OCI-LY1 (cell line): ENCODE data around the gene TNRC6C.

Experiments used
- H2AFZ ChIP-seq: fragments of 200-600 bp; sonication (generic), shearing (Covaris generic); 2 replicates; pipeline ENCODE4 v1.6.0; 2014; ENCODE audit warnings: antibody characterized with exemption, mild to moderate bottlenecking, low read length
- H3F3A ChIP-seq: fragments of 200-600 bp; sonication (generic), shearing (Covaris generic); 2 replicates; pipeline ENCODE4 v1.6.0; 2014; ENCODE audit warnings: mild to moderate bottlenecking, antibody characterized with exemption, low read length, moderate library complexity; ENCODE audit not compliant: insufficient read depth
- H3K27ac ChIP-seq: fragments of 200-600 bp; sonication (generic); 2 replicates; pipeline ENCODE4 v1.5.1; 2014; ENCODE audit warnings: low read length, mixed run types, mild to moderate bottlenecking, low read depth; ENCODE audit not compliant: poor library complexity, severe bottlenecking
- H3K27me3 ChIP-seq: fragments of 200-600 bp; sonication (generic); 2 replicates; pipeline ENCODE4 v1.6.0; 2014; ENCODE audit warnings: antibody characterized with exemption, mild to moderate bottlenecking, low read length, moderate library complexity; ENCODE audit not compliant: insufficient read depth
- H3K36me3 ChIP-seq: fragments of 200-600 bp; sonication (generic); 2 replicates; pipeline ENCODE4 v1.6.1; 2014; ENCODE audit warnings: mild to moderate bottlenecking, antibody characterized with exemption, low read length, moderate library complexity, mixed read lengths; ENCODE audit not compliant: insufficient read depth
- H3K4me1 ChIP-seq: fragments of 200-600 bp; sonication (generic); 2 replicates; pipeline ENCODE4 v1.5.1; 2014; ENCODE audit warnings: mild to moderate bottlenecking, low read length, moderate library complexity; ENCODE audit not compliant: insufficient read depth, severe bottlenecking
- H3K4me2 ChIP-seq: fragments of 200-600 bp; sonication (generic), shearing (Covaris generic); 2 replicates; pipeline ENCODE4 v1.6.1; 2014; ENCODE audit warnings: low read length
- H3K4me3 ChIP-seq: fragments of 200-600 bp; sonication (generic); 2 replicates; pipeline ENCODE4 v1.5.1; 2014; ENCODE audit warnings: low read length, low read depth, mild to moderate bottlenecking, mixed read lengths; ENCODE audit not compliant: poor library complexity, severe bottlenecking
- H3K79me2 ChIP-seq: fragments of 200-600 bp; shearing (Covaris generic); 2 replicates; pipeline ENCODE4 v1.6.1; 2016; ENCODE audit warnings: mixed run types, low read length, mixed read lengths; ENCODE audit not compliant: insufficient read depth
- H3K9ac ChIP-seq: fragments of 200-600 bp; sonication (generic), shearing (Covaris generic); 2 replicates; pipeline ENCODE4 v1.6.1; 2014; ENCODE audit warnings: mild to moderate bottlenecking, low read length, mixed read lengths
- H3K9me2 ChIP-seq: fragments of 200-600 bp; sonication (generic), shearing (Covaris generic); 2 replicates; pipeline ENCODE4 v1.6.1; 2014; ENCODE audit warnings: low read depth, mild to moderate bottlenecking, low read length, mixed read lengths
- H3K9me3 ChIP-seq: fragments of 200-600 bp; shearing (Covaris generic); 2 replicates; pipeline ENCODE4 v1.6.1; 2014; ENCODE audit warnings: low read length, mixed read lengths
- H4K20me1 ChIP-seq: fragments of 200-600 bp; sonication (generic), shearing (Covaris generic); 2 replicates; pipeline ENCODE4 v1.6.0; 2016; ENCODE audit warnings: mild to moderate bottlenecking, low read length; ENCODE audit not compliant: insufficient read depth
- CTCF ChIP-seq: fragments of 200-600 bp; sonication (generic), shearing (Covaris generic); IDR thresholded peaks from 2 replicates; pipeline ENCODE4 v1.5.1; 2017; ENCODE audit warnings: mild to moderate bottlenecking, antibody characterized with exemption, low read length, moderate library complexity, mixed read lengths
- EZH2 ChIP-seq: fragments of 200-600 bp; sonication (generic), shearing (Covaris generic); IDR thresholded peaks from 2 replicates; pipeline ENCODE4 v1.8.0; 2017; ENCODE audit warnings: borderline replicate concordance, mixed run types, mild to moderate bottlenecking, antibody characterized with exemption, low read length, moderate library complexity, mixed read lengths

Gene TNRC6C

GRCh38 chr17:78048346-78049292 is 90.1 kb downstream of the TNRC6C start:
- no peak overlapping the region for H2AFZ ChIP-seq
- no peaks in the 10 kb centered on the region for H4K20me1 ChIP-seq
- no peak overlapping the region for H3K27ac ChIP-seq
- no peaks in the 10 kb centered on the region for H3K4me1 ChIP-seq
- no peak overlapping the region for H3K9ac ChIP-seq
- H3K4me2 ChIP-seq = no peak overlapping the region
- H3K36me3 ChIP-seq = peaks cover 14% of the 10 kb centered on the region
- no peaks in the 10 kb centered on the region for H3K79me2 ChIP-seq
- no peaks in the 10 kb centered on the region for H3F3A ChIP-seq
- TF ChIP-seq EZH2 = no peak
- TF ChIP-seq CTCF = no peak
- H3K9me3 ChIP-seq = no peaks in the 10 kb centered on the region
- no peaks in the 10 kb centered on the region for H3K27me3 ChIP-seq
- H3K4me3 ChIP-seq = no peak overlapping the region
- H3K9me2 ChIP-seq = no peaks in the 10 kb centered on the region

DNA sequence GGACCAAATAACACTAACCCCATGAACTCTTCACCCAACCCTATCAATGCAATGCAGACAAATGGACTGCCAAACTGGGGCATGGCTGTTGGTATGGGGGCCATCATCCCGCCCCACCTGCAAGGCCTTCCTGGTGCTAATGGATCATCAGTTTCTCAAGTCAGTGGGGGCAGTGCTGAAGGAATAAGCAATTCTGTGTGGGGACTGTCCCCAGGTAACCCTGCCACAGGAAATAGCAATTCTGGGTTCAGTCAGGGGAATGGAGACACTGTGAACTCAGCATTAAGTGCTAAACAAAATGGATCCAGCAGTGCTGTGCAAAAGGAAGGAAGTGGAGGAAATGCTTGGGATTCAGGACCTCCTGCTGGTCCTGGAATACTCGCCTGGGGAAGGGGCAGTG is 91.1 kb downstream of the TNRC6C start:
- Histone ChIP-seq H3F3A (no peaks in the 10 kb centered on the region), H3K9me2 (no peaks in the 10 kb centered on the region), H3K27ac (no peak overlapping the region), H2AFZ (no peak overlapping the region), H4K20me1 (no peaks in the 10 kb centered on the region), H3K9me3 (no peaks in the 10 kb centered on the region), H3K4me3 (no peak overlapping the region), H3K9ac (no peak overlapping the region), H3K4me2 (no peak overlapping the region), H3K4me1 (no peaks in the 10 kb centered on the region), H3K36me3 (peaks cover 14% of the 10 kb centered on the region), H3K79me2 (no peaks in the 10 kb centered on the region), H3K27me3 (no peaks in the 10 kb centered on the region)
- TF ChIP-seq EZH2 (no peak), CTCF (no peak)

DNA sequence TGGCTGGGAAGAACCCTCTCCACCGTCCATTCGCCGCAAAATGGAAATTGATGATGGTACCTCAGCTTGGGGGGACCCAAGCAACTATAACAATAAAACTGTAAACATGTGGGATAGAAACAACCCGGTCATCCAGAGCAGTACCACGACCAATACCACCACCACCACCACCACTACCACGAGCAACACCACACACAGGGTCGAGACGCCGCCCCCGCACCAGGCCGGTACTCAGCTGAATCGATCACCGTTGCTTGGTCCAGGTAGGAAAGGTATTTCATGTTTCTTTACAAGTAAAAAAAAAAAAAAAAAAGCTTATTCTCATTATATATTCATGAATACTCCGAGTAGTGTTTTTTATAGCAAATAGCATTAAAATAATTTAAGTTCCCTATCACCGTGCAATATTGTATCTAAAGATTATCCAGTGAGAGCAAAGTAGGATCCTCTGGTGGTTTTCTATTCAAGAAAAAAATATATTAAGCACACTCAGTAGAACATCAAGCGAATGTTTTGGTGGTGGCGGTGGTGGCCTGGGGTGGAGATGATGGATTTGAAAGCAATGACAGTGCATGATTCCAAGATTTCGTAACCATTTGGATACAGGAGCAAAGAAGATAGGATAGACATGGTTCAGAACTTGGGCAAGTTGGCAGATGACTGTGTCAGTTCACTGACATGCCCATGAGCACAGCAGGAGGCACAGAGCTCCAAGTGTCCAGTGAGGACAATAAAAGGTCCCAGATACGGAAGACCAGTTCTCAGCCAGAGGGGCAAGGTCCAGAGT is 92.9 kb downstream of the TNRC6C start:
- Histone ChIP-seq H3K4me2 (no peak overlapping the region), H3K9me3 (no peaks in the 10 kb centered on the region), H3K4me3 (no peak overlapping the region), H3K36me3 (peaks cover 14% of the 10 kb centered on the region), H3K79me2 (no peaks in the 10 kb centered on the region), H3K27ac (no peak overlapping the region), H3F3A (no peaks in the 10 kb centered on the region), H2AFZ (no peak overlapping the region), H3K4me1 (no peaks in the 10 kb centered on the region), H3K9me2 (no peaks in the 10 kb centered on the region), H4K20me1 (no peaks in the 10 kb centered on the region), H3K27me3 (no peaks in the 10 kb centered on the region), H3K9ac (no peak overlapping the region)
- no peak for TF ChIP-seq CTCF
